K562 (cell line): ENCODE measurements around the gene WDCP. TPM values are rescaled to one million over a fixed set of nuclear protein-coding genes. Genes with fewer than 3 reads are reported as not detected.

Experiments used
- CBFA2T2 ChIP-seq: fragments of 450-650 bp; conservative IDR thresholded peaks from 2 replicates; pipeline ENCODE4 v1.6.1; 2017; ENCODE audit warnings: mild to moderate bottlenecking
- DIDO1 ChIP-seq: fragments of 450-650 bp; IDR thresholded peaks from 2 replicates; pipeline ENCODE4 v1.6.1; 2016; ENCODE audit warnings: low read depth, missing biosample characterization, missing genetic modification characterization
- DNMT1 ChIP-seq: fragments of 450-650 bp; IDR thresholded peaks from 2 replicates; pipeline ENCODE4 v1.6.1; 2016; ENCODE audit warnings: antibody characterized with exemption, mild to moderate bottlenecking
- FOSL1 ChIP-seq: fragments of 200-800 bp; sonication (Bioruptor generic); conservative IDR thresholded peaks from 2 replicates; pipeline ENCODE4 v1.6.1; 2016; ENCODE audit warnings: missing genetic modification characterization, missing compliant biosample characterization
- HMG20A ChIP-seq: fragments of 450-650 bp; formaldehyde crosslinking; conservative IDR thresholded peaks from 2 replicates; pipeline ENCODE4 v1.4.0; 2020; ENCODE audit warnings: mild to moderate bottlenecking, mixed read lengths
- ILK ChIP-seq: fragments of 450-650 bp; IDR thresholded peaks from 2 replicates; pipeline ENCODE4 v1.6.1; 2016; ENCODE audit warnings: missing genetic modification characterization, low read depth, mild to moderate bottlenecking, missing compliant biosample characterization, moderate library complexity, borderline replicate concordance
- SMARCA4 ChIP-seq: fragments of 450-650 bp; IDR thresholded peaks from 2 replicates; pipeline ENCODE4 v1.6.1; 2016
- STAT5A ChIP-seq: IDR thresholded peaks from 2 replicates; pipeline ENCODE4 v1.6.1; 2012; ENCODE audit warnings: low read length, inconsistent platforms, borderline replicate concordance
- TEAD1 ChIP-seq, 2 experiments: fragments of 450-650 bp in 1 of 2; sonication (generic) in 1 of 2; formaldehyde crosslinking; IDR thresholded peaks; 2 replicates each; pipeline versions ENCODE4 v1.4.0 to v1.8.0; 2020 to 2022; ENCODE audit warnings: mild to moderate bottlenecking in 2 of 2, missing genetic modification reagents in 1 of 2
- U2AF1 ChIP-seq: fragments of 200-400 bp; formaldehyde crosslinking; optimal IDR thresholded peaks from 2 replicates; pipeline ENCODE3; 2017; ENCODE audit warnings: mild to moderate bottlenecking, low read depth, low read length, moderate library complexity
- ZBTB9 ChIP-seq: fragments of 450-650 bp; formaldehyde crosslinking; IDR thresholded peaks from 2 replicates; pipeline ENCODE4 v1.4.0; 2020; ENCODE audit warnings: mild to moderate bottlenecking, moderate library complexity
- ZNF644 ChIP-seq: fragments of 200-800 bp; sonication (Bioruptor generic); IDR thresholded peaks from 2 replicates; pipeline ENCODE4 v1.6.1; 2016; ENCODE audit warnings: low read depth, missing genetic modification characterization, missing compliant biosample characterization
- polyA plus RNA-seq, 8 experiments: library from polyadenylated mRNA; depleted of rRNA in 4 of 8; stranded (reverse) in 5 of 8; unstranded in 3 of 8; fragments of >200 nt; fragmentation: Nextera tagmentation in 2 of 8; fragmentation: Illumina TruSeq in 1 of 8; extraction: Ambion mirVana in 2 of 8; extraction: Trizol in 1 of 8; gene quantifications; 2 replicates each; pipeline versions ENCODE4 v1.2.1 to v1.2.3, GENCODE V29; 2011 to 2014; ENCODE audit warnings: inconsistent platforms in 1 of 8, missing spikeins in 1 of 8
- total RNA-seq, 7 experiments: library from RNA; depleted of rRNA in 6 of 7; stranded (reverse); fragments of >200 nt in 6 of 7; fragmentation: Illumina TruSeq in 2 of 7; extraction: Trizol in 2 of 7; gene quantifications; 2 replicates each; pipeline versions ENCODE4 v1.2.1 to v1.2.3, GENCODE V29; 2011 to 2021; ENCODE audit warnings: low replicate concordance in 1 of 7
- TF ChIP-seq, protein P1 (sequence below): fragments of 200-600 bp; sonication (generic); IDR thresholded peaks from one replicate; pipeline ENCODE4 v1.6.1; 2012; ENCODE audit warnings: mild to moderate bottlenecking, low read depth, low read length, inconsistent platforms

WDCP gene
- total and polyA plus RNA-seq, 9 of the 15 experiments (the other 6 are each of a cell fraction or from before 2014, with no cell fraction given), result 10.1 to 41.4 (median 21.8) TPM

DNA sequence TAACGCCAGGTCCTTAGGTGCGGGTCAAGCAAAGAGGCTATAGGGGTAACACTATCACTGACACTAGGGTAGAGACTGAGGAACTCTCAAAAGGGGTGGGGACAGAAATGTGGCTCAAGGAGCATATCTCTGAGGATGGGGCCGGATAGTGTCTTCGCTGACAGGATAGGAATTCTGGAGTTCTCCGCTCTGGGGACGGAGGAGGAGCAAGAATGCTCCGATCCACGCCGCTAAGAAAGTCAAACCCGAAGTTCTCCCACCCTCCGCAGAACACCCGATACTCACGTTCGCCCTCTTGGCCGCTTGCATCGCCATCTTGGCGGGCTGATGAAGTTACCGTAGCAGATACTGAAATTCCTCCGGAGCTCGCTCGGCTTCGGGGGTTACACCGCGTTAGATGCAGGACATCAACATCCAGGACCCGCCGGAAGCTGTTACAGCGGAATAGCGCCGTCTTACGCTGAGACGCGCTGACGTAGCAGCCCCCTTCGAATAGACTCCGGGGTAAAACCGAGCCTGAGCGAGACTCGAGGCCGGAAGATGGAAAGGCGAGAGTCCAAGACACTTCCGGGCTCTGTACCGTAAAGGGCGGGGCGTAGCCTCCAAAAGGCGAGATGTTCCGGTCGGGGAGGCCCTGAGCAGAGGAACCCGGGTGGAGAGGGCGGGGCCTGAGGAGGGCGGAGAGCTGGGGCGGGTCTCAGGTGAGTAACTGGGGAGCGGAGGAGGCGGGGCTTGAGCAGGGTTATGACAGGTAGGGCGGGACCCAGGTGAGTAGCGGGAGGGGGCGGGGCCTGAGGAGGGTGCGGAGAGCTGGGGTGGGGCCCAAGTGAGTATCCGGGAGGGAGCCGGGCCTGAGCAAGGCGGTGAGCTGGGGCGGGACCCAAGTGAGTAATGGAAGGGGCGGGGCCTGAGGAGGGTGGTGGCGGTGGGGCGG, 29.0 kb upstream of the WDCP start, which contains the start of gene SF3B6 (continued):
- TF ChIP-seq ZNF644 (tag), result no peak
- peak; percentile 32 to 89; a peak in 2 of 4 replicates for TF ChIP-seq TEAD1 (CRISPR knock-in tag; IDR thresholded peaks at IDR 0.05)
- TF ChIP-seq FOSL1 (tag), result peak; percentile 52
- no peak for TF ChIP-seq DNMT1
- TF ChIP-seq CBFA2T2, result no peak
- TF ChIP-seq DIDO1 (tag), result peak; percentile 94
- TF ChIP-seq ILK (tag), result no peak
- no peak for TF ChIP-seq U2AF1
- TF ChIP-seq STAT5A, result peak; percentile 14; the same call in 1 of the 2 replicates
- TF ChIP-seq SMARCA4, result no peak
- TF ChIP-seq, protein P1, sequence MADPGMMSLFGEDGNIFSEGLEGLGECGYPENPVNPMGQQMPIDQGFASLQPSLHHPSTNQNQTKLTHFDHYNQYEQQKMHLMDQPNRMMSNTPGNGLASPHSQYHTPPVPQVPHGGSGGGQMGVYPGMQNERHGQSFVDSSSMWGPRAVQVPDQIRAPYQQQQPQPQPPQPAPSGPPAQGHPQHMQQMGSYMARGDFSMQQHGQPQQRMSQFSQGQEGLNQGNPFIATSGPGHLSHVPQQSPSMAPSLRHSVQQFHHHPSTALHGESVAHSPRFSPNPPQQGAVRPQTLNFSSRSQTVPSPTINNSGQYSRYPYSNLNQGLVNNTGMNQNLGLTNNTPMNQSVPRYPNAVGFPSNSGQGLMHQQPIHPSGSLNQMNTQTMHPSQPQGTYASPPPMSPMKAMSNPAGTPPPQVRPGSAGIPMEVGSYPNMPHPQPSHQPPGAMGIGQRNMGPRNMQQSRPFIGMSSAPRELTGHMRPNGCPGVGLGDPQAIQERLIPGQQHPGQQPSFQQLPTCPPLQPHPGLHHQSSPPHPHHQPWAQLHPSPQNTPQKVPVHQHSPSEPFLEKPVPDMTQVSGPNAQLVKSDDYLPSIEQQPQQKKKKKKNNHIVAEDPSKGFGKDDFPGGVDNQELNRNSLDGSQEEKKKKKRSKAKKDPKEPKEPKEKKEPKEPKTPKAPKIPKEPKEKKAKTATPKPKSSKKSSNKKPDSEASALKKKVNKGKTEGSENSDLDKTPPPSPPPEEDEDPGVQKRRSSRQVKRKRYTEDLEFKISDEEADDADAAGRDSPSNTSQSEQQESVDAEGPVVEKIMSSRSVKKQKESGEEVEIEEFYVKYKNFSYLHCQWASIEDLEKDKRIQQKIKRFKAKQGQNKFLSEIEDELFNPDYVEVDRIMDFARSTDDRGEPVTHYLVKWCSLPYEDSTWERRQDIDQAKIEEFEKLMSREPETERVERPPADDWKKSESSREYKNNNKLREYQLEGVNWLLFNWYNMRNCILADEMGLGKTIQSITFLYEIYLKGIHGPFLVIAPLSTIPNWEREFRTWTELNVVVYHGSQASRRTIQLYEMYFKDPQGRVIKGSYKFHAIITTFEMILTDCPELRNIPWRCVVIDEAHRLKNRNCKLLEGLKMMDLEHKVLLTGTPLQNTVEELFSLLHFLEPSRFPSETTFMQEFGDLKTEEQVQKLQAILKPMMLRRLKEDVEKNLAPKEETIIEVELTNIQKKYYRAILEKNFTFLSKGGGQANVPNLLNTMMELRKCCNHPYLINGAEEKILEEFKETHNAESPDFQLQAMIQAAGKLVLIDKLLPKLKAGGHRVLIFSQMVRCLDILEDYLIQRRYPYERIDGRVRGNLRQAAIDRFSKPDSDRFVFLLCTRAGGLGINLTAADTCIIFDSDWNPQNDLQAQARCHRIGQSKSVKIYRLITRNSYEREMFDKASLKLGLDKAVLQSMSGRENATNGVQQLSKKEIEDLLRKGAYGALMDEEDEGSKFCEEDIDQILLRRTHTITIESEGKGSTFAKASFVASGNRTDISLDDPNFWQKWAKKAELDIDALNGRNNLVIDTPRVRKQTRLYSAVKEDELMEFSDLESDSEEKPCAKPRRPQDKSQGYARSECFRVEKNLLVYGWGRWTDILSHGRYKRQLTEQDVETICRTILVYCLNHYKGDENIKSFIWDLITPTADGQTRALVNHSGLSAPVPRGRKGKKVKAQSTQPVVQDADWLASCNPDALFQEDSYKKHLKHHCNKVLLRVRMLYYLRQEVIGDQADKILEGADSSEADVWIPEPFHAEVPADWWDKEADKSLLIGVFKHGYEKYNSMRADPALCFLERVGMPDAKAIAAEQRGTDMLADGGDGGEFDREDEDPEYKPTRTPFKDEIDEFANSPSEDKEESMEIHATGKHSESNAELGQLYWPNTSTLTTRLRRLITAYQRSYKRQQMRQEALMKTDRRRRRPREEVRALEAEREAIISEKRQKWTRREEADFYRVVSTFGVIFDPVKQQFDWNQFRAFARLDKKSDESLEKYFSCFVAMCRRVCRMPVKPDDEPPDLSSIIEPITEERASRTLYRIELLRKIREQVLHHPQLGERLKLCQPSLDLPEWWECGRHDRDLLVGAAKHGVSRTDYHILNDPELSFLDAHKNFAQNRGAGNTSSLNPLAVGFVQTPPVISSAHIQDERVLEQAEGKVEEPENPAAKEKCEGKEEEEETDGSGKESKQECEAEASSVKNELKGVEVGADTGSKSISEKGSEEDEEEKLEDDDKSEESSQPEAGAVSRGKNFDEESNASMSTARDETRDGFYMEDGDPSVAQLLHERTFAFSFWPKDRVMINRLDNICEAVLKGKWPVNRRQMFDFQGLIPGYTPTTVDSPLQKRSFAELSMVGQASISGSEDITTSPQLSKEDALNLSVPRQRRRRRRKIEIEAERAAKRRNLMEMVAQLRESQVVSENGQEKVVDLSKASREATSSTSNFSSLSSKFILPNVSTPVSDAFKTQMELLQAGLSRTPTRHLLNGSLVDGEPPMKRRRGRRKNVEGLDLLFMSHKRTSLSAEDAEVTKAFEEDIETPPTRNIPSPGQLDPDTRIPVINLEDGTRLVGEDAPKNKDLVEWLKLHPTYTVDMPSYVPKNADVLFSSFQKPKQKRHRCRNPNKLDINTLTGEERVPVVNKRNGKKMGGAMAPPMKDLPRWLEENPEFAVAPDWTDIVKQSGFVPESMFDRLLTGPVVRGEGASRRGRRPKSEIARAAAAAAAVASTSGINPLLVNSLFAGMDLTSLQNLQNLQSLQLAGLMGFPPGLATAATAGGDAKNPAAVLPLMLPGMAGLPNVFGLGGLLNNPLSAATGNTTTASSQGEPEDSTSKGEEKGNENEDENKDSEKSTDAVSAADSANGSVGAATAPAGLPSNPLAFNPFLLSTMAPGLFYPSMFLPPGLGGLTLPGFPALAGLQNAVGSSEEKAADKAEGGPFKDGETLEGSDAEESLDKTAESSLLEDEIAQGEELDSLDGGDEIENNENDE, result peak; percentile 62
- TF ChIP-seq HMG20A (CRISPR knock-in tag), result no peak
- TF ChIP-seq ZBTB9 (CRISPR knock-in tag), result no peak
